ENCODE measurements around the gene COPA. TPM values are rescaled to one million over a fixed set of nuclear protein-coding genes. Genes with fewer than 3 reads are reported as not detected.
"Not testable (repeated sequence)": the region's sequence is repeated elsewhere in the genome, so short reads cannot be mapped to it uniquely, and the experiment has no call there.

COPA gene
- total RNA-seq, 1 donor from 2014 or later, result 118 TPM

DNA sequence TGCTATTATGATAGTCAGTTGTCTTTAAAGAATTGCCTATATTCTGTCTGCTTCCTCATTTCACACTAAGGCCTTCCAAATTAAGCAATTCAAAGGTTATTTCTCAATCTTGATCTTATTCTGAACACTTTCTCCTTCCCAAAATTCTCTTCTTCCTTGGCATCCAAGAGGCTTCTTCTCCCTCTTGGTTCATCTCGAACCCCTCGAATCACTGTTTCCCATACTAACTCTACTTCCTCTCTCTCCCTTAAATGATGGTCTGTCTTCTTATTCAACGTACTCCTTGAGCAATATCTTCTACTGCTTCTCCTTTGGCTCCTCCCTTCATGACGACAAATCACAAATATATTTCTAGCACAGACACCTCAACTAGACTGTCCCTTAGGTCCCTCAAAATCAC is 4.5 kb downstream of the COPA start:
- intact Hi-C loops (cut with DNase I), result loop anchor here (5.0 kb wide), 1 partner anchor 46 kb away; no protein-coding TSS in a partner anchor
- DNase-seq (ENCODE audit: low spot score), result no peak

DNA sequence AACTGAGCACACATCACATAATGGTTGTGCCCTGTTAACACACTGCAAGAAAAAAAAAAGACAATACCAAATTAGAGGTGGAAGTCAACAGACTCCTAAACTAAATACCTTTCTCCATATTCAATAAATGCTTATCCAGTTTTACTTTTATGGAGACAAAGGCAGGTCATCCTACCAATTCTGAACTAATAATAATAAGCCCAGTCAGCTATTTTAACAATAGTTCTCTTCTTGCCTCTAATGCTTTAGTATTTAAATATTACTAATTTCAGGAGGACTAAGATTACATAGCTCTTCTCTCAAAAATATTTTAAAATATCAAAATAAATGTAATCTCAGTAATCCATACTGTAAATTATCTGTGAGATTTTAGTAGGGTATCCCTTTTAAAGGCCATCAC is 10.5 kb downstream of the COPA start:
- intact Hi-C loops (cut with DNase I), result no loop called here
- no peak for DNase-seq (ENCODE audit: low spot score)

DNA sequence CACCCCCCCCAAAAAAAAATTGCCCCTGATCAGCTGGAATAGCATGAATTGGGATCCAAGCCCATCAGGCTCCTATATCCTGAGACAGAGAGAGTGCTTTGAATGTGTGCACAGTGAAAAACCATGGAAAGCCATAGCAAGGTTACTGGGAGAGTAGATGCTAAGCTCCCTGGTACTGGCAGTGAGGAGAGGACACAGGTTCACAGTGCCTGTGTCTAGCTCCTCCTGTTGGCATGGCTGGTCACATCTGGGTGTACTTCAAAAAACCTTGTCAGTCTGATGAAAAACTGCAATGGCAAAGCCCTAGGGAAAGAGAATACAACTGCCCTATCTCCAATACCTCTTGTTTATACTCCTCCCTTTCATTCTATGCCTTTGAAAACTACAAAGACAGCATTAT is 12.9 kb downstream of the COPA start:
- intact Hi-C loops (cut with DNase I), result no loop called here
- no peak for DNase-seq (ENCODE audit: low spot score)

DNA sequence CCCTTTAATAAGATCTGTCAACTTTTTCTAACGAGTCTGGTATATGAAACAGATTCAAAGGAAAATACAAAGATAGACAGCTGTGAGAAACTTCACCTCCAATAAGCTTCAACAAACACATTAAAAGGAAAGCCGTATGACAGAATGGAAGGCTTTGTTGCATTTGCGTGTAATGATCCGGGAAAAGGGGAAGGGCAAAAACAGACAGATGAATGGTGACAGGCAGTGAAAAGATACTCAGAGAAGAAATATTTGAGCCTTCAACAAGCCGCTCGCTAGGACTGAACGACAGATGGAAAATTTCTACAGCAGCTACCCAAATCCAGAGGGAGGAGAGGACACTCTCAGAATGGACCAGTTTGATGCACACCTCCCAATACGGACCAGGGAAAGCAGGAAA is 14.9 kb downstream of the COPA start:
- intact Hi-C loops (cut with DNase I), result no loop called here

DNA sequence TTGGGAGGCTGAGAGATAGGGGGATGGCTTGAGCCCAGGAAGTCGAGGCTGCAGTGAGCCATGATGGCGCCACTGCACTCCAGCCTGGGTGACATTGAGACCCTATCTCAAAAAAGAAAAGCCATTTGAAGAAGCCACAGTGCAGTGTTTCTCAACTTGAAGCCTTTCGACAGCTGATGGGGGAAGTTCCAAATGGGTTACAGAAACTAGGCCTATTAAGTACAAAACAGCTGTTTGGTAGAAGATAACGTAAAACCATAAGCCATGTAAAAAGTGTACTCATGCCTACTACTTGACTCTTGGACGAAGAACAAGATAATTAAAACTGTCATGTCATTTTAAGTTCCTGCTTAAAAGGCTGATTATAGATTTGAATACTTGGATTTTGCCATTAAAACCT is 16.6 kb downstream of the COPA start:
- no peak for DNase-seq (ENCODE audit: low spot score)
- intact Hi-C loops (cut with DNase I), result no loop called here

More for the DNA sequence above, 14.9 kb downstream of the COPA start:
- no peak for DNase-seq (ENCODE audit: low spot score)

DNA sequence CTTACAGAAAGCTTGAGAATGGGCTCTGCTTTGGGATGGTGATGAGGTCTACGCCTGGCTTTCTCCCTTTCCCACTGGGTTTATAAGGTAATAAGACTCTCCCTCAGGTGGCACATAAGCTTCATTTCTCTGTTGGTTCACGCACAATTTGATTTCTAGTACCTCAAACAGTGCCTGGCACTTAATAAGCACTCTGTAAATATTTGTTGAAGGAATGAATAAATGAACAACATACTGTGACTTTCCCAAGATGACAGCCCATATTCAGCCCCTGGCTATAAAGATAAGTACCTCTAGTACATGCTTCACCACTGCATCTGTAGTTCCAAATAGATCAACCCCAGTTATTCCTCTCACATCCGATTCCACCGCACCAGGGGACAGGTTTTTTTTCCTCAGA is 17.8 kb downstream of the COPA start:
- intact Hi-C loops (cut with DNase I), result no loop called here
- no peak for DNase-seq (ENCODE audit: low spot score)

DNA sequence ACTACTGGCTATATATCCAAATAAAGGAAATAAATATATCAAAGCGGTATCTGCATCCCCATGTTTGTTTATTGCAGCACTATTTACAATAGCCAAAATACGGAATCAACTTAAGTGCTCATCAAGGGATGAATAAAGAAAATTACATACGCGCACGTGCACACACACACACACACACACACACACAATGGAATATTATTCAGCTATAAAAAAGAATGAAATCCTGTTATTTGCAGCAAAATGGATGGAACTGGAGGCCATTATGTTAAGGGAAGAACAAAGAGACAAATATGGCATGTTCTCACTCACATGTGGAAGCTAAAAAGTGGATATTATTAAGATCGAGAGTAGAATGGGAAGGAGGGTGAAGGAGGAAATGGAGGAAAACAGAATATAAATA is 20.2 kb downstream of the COPA start:
- no peak for DNase-seq (ENCODE audit: low spot score)
- intact Hi-C loops (cut with DNase I), result no loop called here

DNA sequence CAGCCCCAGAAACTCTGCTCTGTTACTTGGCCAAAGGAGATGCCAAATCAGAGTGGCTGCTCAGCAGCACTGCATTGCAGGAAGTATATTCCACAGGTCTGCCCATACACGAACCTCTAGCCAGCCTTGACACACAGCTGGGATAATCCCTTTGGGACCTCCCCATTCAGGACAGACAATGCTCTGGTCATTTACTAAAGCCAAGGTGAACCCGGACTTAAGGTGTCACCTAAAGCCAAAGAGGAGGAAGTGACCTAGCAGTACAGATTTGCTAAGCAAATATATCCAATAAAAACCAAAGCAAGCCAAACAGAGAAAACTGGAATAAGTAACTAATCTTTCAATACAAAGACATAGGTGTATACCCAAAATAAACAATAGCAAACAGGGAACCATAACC is 27.7 kb downstream of the COPA start:
- intact Hi-C loops (cut with DNase I), result no loop called here
- no peak for DNase-seq (ENCODE audit: low spot score)

DNA sequence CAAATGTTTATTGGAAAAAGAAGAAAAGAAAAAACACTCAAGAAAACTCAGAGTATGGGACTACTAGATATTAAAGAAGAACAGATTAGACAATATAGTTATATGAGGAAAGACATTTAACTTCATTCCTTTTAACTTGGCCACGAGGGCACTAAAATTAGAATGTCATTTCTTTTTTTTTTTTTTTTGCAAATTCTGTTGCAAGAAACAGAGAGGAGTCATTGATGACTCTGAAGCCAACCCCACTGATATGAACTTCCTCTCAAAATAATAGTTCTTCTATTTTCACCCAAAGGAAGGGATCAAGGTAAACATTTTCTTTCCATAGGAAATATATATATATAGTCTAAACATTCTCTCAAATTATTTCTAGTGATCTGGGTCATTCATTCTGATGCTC is 33.5 kb downstream of the COPA start:
- intact Hi-C loops (cut with DNase I), result no loop called here
- DNase-seq (ENCODE audit: low spot score), result no peak

DNA sequence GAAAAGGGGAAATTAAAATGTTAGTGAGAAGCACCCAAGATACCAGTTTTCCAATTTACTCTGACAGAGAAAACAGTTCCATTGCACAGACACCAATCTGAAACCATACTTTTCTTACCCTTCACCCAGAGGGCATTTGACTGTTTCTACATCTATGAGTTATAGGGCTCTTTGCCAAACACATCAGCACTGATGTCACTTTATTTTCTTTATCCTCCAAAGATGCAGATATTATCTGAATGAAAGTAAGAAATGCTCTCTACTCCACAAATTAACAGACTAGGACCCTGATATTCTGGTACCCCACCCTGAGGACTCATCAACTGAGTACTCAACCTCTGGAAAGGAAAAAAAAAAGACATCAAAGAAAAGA is 33.9 kb downstream of the COPA start:
- DNase-seq (ENCODE audit: low spot score), result no peak
- intact Hi-C loops (cut with DNase I), result no loop called here

DNA sequence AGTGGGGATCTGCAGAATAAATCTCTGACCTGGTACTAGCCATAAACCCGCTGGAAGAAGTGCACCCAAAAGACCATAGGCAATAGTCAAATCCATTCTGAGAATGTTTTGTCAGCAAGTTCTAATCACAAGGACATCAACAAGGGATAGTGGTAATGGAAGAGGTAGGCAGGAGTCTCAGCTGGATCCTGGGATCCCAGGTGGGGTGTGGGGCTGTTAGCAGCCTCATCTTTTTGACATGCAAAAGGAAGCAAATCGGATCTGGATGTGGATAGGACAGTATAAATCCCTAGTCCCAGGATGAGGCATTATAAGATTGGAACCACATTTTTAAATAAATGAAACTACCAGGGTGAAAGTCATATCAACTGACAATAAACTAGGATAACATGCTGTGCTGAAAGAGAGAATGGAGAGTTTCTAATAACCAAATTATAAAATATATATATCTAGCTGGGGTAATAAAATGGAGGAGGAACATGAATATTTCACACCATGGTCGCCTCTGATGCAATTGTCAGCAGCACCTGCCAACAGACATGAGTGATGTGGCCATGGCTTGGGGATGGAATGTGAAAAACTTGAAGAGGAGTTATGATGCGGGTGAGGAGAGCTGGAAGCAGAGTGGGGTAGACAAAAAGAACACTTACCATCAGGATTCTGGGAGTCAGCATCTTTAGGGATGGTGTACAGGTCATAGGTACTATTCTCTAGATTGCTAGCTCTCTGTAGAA is 34.4 kb downstream of the COPA start:
- intact Hi-C loops (cut with DNase I), result no loop called here
- no peak for DNase-seq (ENCODE audit: low spot score)

DNA sequence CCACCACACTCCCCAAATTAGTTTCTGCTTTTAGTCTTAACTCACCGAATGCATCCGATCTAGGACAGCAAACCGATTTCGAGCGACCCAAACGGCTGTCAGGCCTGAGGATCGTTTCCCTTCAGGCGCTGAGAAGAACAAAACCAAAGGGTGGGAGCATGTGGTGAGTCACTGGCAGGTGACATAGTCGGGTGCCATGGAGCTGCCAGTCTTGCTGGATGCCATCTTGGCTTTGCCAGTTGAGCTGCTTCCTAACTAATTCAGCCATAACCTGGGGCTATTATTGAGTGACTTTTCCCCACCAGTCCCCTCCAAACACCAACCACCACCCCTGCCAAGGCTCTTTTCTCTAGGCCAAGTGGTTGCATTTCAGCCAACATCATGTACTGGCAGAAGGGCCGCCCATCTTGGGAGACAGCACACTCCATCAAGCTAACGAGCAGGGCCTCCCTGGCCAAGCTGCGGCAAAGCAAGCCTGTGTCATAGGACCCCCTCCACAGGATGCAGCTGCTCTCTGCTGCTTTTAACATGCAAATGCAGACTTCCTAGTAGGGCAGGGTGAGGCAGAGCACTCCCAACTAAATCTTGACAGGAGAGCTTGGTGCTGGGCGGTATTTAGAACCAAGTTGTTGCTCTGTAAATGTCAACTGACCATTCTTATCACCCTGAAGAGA is 35.8 kb downstream of the COPA start:
- DNase-seq (ENCODE audit: low spot score), result no peak
- intact Hi-C loops (cut with DNase I), result no loop called here

DNA sequence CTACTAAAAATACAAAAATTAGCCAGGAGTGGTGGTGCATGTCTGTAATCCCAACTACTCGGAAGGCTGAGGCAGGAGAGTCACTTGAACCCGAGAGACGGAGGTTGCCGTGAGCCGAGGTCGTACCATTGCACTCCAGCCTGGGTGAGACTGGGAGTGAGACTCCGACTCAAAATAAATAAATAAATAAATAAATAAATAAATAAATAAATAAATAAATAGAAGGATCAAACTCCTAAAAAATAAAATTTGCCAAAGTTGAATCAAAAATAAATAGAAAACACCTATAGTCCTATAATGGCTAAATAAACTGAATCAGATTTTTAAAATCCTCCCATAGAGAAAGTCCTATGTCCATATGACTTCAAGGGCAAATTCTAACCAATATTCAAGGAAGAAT is 42.9 kb downstream of the COPA start:
- DNase-seq (ENCODE audit: low spot score), result no peak
- intact Hi-C loops (cut with DNase I), result no loop called here

DNA sequence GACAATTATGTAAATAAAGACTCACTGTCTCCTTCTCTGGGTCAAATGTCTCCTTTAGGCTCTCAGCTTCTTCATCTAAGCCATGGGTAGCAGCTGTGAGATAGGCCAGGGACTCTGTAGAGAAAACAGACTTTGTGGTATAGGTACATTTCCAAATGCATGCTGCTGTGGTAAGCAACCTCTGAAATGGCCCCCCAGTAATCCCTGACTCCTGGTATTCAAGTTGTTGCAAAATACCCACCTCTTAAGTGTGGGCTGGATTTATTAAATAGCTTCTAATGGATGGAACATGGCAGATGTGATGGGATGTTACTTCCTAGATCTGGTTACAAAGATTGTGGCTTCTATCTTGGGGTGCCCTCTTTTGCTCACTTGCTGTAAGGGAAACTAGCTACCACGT is 47.0 kb downstream of the COPA start:
- DNase-seq (ENCODE audit: low spot score), result no peak
- intact Hi-C loops (cut with DNase I), result no loop called here

DNA sequence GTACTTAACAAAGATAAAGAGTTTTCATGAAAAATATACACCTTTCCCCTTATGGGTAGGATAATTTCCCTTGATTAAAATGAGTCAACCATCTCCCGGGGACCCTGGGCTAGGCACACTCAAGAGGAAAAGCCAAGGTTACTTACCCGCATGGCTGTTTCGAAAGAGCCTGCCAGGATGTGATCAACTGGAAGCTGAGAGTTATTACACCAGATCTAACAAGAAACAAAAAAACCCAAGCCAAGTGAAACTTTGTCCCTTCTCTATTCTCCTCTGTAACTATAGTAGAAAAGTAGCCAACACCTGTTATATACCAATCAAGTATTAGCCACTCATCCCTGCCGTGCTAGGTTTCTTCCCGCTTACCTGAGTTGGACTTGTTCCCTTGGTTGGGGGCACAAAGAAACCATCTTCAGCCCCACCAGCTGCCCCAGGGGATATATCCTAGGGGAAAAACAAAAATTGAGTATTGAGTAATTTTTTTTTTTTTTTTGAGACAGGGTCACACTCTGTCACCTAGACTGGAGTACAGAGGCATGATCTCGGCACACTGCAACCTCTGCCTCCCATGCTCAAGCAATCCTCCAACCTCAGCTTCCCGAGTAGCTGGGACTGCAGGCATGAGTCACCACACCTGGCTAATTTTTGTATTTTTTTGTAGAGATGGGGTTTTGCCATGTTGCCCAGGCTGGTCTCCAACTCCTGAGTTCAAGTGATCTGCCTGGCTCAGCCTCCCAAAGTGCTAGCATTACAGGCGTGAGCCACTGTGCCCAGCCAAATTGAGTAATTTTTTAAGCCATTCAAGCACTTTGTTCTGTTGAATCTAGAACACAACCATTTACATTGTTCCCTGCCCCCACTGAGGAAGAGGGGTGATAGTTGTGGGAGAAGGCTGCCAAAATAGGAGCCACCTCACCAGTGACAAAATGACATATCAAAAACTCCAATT is 49.8 kb downstream of the COPA start:
- intact Hi-C loops (cut with DNase I), result loop anchor here (5.0 kb wide), 1 partner anchor 44 kb away; no protein-coding TSS in a partner anchor

DNA sequence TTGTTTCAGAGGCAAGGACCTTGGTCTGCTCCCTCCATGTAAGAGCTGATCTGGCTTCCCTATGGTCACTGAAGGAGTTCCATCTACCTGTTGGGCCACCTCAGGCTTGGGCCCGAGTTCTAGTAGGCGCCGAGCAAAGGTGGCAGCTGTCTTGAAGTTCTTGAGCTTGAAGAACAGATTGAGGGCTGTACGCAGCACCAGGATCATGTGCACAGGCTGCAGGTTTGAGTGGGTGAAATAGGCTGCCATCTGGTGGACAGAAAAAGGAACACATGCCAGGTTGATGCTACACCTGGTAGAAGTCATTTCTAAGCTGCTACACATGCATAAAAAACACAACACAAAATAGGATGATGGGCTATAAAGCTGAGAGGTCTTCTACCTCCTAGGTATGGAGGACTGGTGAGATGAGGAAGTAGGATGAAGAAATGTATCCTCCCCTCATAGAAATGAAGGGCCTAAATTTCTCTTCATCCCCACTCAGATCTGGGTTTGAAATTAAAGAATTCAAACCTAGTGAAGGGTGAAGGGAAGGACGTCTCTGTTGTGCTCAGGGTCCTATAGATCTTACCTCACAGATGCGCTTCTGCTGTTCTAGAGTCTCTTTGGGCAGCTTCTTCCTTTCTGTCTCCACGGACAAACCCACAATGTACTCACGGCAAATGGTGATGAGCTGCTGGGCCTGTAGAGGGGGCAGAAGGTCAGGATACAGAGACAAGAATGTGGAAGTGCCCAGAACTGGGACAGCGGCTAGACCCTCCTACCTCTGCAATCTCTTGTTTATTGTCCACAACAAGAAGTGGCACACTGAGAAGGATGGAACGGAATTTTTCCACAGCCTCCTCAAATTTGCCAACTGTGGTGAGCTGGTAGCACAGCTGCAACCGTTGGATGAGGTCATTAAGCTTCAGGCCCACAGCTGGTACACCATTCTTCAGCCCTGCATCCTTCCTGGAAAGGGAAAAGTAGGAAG is 51.5 kb downstream of the COPA start:
- peak; percentile 79 for DNase-seq (ENCODE audit: low spot score)
- intact Hi-C loops (cut with DNase I), result loop anchor here (2.0 to 5.0 kb wide), 3 partner anchors 46 to 191 kb away; no protein-coding TSS in a partner anchor

More for the DNA sequence above, 49.8 kb downstream of the COPA start:
- DNase-seq (ENCODE audit: low spot score), result no peak

DNA sequence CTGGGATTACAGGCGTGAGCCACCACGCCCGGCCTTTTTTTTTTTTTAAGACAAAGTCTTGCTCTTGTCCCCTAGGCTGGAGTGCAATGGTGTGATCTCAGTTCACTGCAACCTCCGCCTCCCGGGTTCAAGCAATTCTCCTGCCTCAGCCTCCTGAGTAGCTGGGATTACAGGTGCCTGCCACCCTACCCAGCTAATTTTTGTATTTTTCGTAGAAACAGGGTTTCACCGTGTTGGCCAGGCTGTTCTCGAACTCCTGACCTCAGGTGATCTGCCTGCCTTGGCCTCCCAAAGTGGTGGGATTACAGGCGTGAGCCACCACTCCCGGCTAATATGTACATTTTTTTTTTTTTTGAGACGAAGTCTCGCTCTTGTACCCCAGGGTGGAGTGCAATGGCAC is 55.3 kb downstream of the COPA start:
- intact Hi-C loops (cut with DNase I); DNase-seq (ENCODE audit: low spot score): not testable (repeated sequence)

DNA sequence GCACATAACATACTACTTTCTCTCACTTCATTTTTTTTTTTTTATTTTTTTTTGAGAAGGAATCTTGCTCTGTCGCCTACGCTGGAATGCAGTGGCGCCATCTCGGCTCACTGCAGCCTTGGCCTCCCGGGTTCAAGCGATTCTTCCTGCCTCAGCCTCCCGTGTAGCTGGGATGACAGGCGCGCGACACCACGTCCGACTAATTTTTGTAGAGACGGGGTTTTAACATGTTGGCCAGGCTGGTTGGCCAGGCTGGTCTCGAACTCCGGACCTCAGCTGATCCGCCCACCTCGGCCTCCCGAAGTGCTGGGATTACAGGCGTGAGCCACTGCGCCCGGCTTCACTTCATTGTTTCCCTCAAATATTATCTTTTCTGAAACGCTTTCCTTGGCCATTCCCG is 57.5 kb downstream of the COPA start:
- intact Hi-C loops (cut with DNase I), result loop anchor here (2.0 kb wide), 1 partner anchor 23 kb away; the partner anchor contains the start of gene DCAF8
- DNase-seq (ENCODE audit: low spot score), result no peak

DNA sequence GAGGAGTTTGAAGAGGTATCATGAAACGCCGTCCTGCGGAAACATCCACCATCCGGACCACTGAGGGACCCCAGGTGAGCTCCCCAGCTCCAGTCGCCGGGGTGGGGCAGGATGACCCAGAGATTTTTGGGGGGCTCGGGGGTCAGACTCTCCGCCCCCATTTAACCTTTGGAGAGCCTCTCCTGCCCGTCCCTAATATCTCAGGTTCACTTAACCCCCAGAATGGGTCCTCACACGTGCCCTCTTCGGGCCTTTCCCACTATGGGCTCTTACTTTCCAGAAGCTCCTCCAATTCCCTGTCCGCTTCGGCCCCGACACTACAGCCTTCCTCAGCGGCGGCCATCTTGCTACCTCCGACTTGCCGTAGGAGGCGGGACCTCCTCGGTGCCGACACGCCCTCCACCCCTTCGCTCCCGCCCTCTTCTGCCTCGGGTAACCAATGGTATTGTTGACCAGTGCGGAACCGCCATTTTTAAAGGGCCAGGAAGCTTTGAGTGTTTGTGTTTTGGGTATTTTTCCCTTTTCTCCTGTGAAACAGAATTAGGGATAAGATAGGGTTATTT is 58.2 kb downstream of the COPA start, which contains the start of gene PEX19:
Gene PEX19, minus strand, starts transcription at position 352 of the 563 bp plus-strand sequence. Its CDS starts 9 bp downstream, at position 343.
- DNase-seq (ENCODE audit: low spot score), result peak; percentile 97
- intact Hi-C loops (cut with DNase I), result loop anchor here (2.0 kb wide), 1 partner anchor 22 kb away; the partner anchor contains the start of gene DCAF8

All from cardiac septum (tissue), 1 donor.